Inflammatory macrophage treated with lipopolysaccharide for 1 hour (primary cell): ENCODE results near the gene DGKD.

Experiments
- DNase-seq, 2 donors: peaks; one replicate each; pipeline ENCODE4 v3.0.0-alpha.2; 2020 to 2022

The DGKD gene

GRCh38 chr2:233414777-233415570, 60.7 kb downstream of the DGKD start:
- no peak for DNase-seq

- DNase-seq = no peak
Measured at GRCh38 chr2:233416199-233416598, 61.9 kb downstream of the DGKD start.

GRCh38 chr2:233416706-233417105, 62.4 kb downstream of the DGKD start:
- DNase-seq = no peak

- DNase-seq = no peak
Measured at GRCh38 chr2:233417282-233417681, 63.0 kb downstream of the DGKD start.

GRCh38 chr2:233418052-233418760, 63.9 kb downstream of the DGKD start:
- DNase-seq = no peak

- DNase-seq = no peak
Measured at GRCh38 chr2:233418761-233419546, 64.7 kb downstream of the DGKD start.

- no peak for DNase-seq
Measured at GRCh38 chr2:233419602-233420391, 65.5 kb downstream of the DGKD start.

GRCh38 chr2:233421091-233421816, 67.0 kb downstream of the DGKD start:
- DNase-seq = no peak

- DNase-seq = no peak
Measured at GRCh38 chr2:233422050-233422639, 67.9 kb downstream of the DGKD start.

GRCh38 chr2:233422649-233423551, 68.6 kb downstream of the DGKD start:
- DNase-seq = no peak

GRCh38 chr2:233423552-233423860, 69.2 kb downstream of the DGKD start:
- DNase-seq = no peak

GRCh38 chr2:233424154-233424951, 70.1 kb downstream of the DGKD start:
- DNase-seq = no peak

GRCh38 chr2:233426619-233427342, 72.5 kb downstream of the DGKD start:
- peak; percentile 35 to 43 for DNase-seq

GRCh38 chr2:233428008-233428407, 73.7 kb downstream of the DGKD start:
- no peak for DNase-seq

GRCh38 chr2:233428438-233428837, 74.1 kb downstream of the DGKD start:
- no peak for DNase-seq

- no peak for DNase-seq
Measured at GRCh38 chr2:233429175-233429897, 75.0 kb downstream of the DGKD start.

GRCh38 chr2:233430081-233430480, 75.8 kb downstream of the DGKD start:
- no peak for DNase-seq

GRCh38 chr2:233430651-233431050, 76.4 kb downstream of the DGKD start:
- DNase-seq = no peak
